Measurements from ENCODE around the gene TLE1.

Gene TLE1

GRCh38 chr9:81686614-81687520 is 2.5 kb downstream of the TLE1 start:
- peak; percentile 14 for DNase-seq

GRCh38 chr9:81685763-81686613 is 3.4 kb downstream of the TLE1 start:
- DNase-seq = no peak

- DNase-seq = no peak
Observed at GRCh38 chr9:81684635-81685034, 4.7 kb downstream of the TLE1 start.

DNA sequence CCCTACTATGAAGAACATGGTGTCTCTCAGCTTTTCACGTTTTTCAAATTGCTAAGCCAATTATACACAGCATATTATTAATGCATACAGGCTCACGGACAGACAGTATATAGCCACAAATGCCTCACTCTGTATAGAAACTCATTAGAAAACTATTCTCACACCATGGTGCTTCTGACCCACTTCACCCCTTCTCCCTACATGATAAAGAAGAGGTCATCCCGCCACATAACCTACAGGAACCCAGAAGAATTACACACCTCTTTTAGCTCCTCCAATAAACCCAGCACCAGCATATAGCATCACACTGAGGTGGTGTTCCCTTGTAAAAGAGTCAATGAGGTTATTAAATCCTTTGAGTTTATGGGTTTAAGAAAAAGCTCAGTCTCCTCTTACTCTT is 5.6 kb downstream of the TLE1 start:
- no peak for DNase-seq

- no peak for DNase-seq
Observed at GRCh38 chr9:81683238-81683637, 6.1 kb downstream of the TLE1 start.

- DNase-seq = no peak
Observed at GRCh38 chr9:81682797-81683196, 6.5 kb downstream of the TLE1 start.

GRCh38 chr9:81682177-81682576 is 7.2 kb downstream of the TLE1 start:
- no peak for DNase-seq

GRCh38 chr9:81680506-81680905 is 8.8 kb downstream of the TLE1 start:
- no peak for DNase-seq

GRCh38 chr9:81680006-81680405 is 9.3 kb downstream of the TLE1 start:
- DNase-seq = no peak

DNA sequence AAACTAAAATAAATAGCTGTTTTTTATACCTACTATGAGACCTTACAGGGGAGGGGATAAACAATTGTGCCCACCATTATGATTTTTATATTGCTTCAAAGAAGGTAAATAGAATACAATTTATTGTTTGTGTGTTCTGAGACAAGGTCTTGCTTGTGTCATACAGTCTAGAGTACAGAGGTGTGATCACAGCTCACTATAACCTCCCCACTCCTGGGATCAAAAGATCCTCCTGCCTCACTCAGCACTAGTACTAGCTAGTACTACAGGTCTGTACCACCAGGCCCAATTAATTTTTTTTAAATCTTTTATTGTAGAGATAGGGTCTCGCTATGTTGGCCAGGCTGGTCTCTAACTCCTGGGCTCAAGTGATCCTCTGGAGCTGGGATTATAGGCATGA is 11.3 kb downstream of the TLE1 start:
- no peak for DNase-seq

- no peak for DNase-seq
Observed at GRCh38 chr9:81676395-81676794, 13.0 kb downstream of the TLE1 start.

DNA sequence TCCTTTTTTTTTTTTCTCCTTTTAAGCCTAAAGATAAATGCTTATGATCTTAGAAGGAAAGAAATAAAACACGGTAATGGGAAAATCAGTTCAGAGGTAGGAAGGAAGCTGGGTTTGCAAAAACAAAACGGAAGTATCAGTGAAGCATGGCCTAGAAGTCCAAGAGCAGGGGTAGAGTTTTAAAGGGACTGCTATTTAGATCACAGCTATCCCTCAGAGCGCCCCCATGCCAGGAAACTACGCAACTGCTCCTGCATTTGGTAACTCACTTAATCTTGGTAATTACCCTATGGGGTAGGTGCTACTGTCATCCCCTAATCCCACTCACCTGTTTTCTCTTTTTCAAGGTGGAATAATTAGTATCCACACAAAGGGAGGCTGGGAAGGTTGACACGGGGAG is 16.0 kb downstream of the TLE1 start:
- DNase-seq = no peak

GRCh38 chr9:81671880-81672280 is 17.5 kb downstream of the TLE1 start:
- DNase-seq = no peak

- DNase-seq = no peak
Observed at GRCh38 chr9:81669866-81670265, 19.5 kb downstream of the TLE1 start.

GRCh38 chr9:81669041-81669651 is 20.2 kb downstream of the TLE1 start:
- DNase-seq = no peak

DNA sequence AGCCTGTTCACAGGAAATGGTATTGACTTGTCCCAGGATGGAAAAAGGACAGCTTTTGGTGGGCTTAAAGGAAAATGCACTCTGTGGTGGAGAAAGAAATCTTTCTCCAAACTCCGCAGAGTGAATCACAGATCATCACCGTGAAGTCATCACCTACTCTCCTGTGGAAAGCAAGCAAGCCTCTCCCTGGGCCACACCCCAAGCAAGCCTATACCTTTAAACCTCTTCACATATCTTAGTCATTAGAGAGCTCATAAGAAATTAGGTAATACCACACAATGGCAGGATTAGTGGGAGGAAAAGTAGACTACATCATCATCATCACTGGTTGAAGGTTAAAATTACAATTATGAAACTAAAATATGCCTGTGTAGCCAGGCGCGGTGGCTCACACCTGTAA is 23.2 kb downstream of the TLE1 start:
- DNase-seq = no peak

GRCh38 chr9:81665322-81665871 is 23.9 kb downstream of the TLE1 start:
- no peak for DNase-seq

DNA sequence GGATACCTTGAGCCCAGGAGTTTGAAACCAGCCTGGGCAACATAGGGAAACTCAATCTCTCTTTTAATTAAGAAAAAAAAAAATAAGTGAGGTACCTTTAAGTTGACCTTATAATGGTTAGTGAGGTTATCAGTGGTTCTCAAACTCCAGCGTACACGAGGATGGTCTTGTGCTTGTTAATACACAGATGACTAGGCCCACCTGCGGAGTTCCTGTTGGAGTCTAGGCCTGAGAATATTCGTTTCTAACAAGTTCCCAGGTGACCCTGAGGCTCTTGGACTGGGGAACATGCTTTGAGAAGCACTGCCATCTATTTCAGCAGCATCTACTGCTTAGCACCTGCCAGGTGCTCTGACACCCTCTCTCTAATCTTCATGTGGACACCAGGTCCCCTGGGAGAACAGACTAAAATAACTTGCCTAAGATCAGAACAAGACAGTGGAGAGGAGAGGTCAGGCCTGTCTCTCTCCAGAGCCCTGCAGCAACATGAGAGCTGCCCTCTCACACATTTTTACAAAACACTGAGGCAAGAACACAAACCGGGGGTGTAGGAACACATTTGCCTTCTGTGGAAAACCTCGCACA is 24.6 kb downstream of the TLE1 start:
- no peak for DNase-seq

- DNase-seq = no peak
Observed at GRCh38 chr9:81661339-81661738, 28.0 kb downstream of the TLE1 start.

GRCh38 chr9:81656871-81657337 is 32.4 kb downstream of the TLE1 start:
- DNase-seq = no peak

DNA sequence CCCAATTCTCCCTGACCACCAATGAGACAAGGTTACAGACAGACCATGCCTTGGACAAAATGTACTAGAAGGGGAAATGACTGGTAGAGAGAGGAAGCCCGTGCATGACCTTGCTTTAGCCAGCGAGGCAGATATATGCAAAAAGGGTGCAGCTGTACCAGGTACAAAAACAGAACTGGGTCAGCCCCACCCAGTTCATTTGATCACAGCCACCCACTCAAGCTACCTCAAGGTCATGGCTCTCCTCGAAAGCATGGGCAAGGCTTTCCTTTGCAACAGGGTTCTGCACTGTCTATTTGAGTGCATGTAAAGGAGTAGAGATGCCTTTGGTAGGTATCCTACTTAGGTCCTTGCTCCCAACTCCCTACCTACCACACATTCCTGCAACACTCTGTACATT is 33.3 kb downstream of the TLE1 start:
- DNase-seq = peak; percentile 2

DNA sequence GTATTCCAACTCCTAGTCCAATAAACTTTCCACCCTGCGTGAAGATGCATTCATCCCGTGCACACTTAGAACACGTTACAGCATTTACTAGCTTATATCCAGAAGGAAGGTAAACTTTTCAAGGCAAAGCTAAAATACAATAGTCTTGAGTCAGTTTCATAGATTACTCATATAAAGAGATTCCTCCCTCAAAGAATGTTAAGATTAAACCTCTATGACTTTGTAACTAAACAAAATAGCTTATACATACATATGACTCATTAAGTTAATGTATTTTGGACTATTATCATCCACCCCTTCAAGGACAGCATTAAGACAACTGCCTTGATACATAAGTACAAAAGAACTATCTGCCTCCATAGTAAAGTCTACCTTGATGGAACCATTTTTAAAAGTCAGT is 36.1 kb downstream of the TLE1 start:
- no peak for DNase-seq
